B cell (primary cell): ENCODE data around the gene RBM23. TPM values are rescaled to one million over a fixed set of nuclear protein-coding genes. Genes with fewer than 3 reads are reported as not detected.

Experiments used
- ATAC-seq: fragments of 200-7000 bp; cut with Tn5 transposase; one replicate; pipeline ENCODE4 v1.10.0; 2021; ENCODE audit warnings: low read depth, mild to moderate bottlenecking, moderate number of reproducible peaks, moderate library complexity
- CTCF ChIA-PET: fragments of 350-600 bp; sonication (Branson Sonifier 250); formaldehyde crosslinking; loops from one replicate; lab custom pipeline; 2021; ENCODE audit warnings: antibody characterized with exemption, inconsistent platforms; lab: Charles Lee
- POLR2A ChIA-PET: fragments of 350-600 bp; sonication (Branson Sonifier 250); formaldehyde crosslinking; loops from one replicate; lab custom pipeline; 2021; ENCODE audit warnings: antibody characterized with exemption; lab: Charles Lee
- DNase-seq: peaks from one replicate; pipeline ENCODE4 v3.0.0; 2013
- H2AFZ ChIP-seq: 2 replicates; pipeline ENCODE4 v1.6.1; 2012; ENCODE audit warnings: mild to moderate bottlenecking, low read depth, low read length; ENCODE audit not compliant: insufficient read depth, poor library complexity, severe bottlenecking
- H3K27ac ChIP-seq, 2 donors: 1 replicate in 1 of 2; 2 replicates in 1 of 2; pipeline ENCODE4 v1.5.1; 2012 to 2013; ENCODE audit warnings: low read length in 2 of 2, mild to moderate bottlenecking in 2 of 2, moderate library complexity in 1 of 2
- H3K27me3 ChIP-seq, 4 experiments: fragments of 200-600 bp in 1 of 4; sonication (generic) in 1 of 4; replicated peaks in 1 of 4; 1 replicate in 2 of 4; 2 replicates in 2 of 4; pipeline versions ENCODE4 v1.6.1 to v1.7.0; 2013 to 2016; ENCODE audit warnings: low read length in 3 of 4, mild to moderate bottlenecking in 2 of 4, mixed read lengths in 1 of 4, moderate library complexity in 1 of 4; ENCODE audit not compliant: insufficient read depth in 4 of 4, control insufficient read depth in 3 of 4; ENCODE audit errors: control extremely low read depth in 1 of 4
- H3K36me3 ChIP-seq, 2 experiments: replicated peaks in 1 of 2; 1 replicate in 1 of 2; 2 replicates in 1 of 2; pipeline versions ENCODE4 v1.6.1 to v1.7.1; 2013; ENCODE audit warnings: low read length in 1 of 2; ENCODE audit not compliant: insufficient read depth in 2 of 2, control insufficient read depth in 1 of 2; ENCODE audit errors: control extremely low read depth in 1 of 2, extremely low read depth in 1 of 2
- H3K4me1 ChIP-seq, 2 donors: fragments of 200-600 bp in 1 of 2; sonication (generic) in 1 of 2; 1 replicate in 1 of 2; 2 replicates in 1 of 2; pipeline versions ENCODE4 v1.5.1 to v1.6.1; 2013 to 2017; ENCODE audit warnings: low read length in 2 of 2; ENCODE audit not compliant: control insufficient read depth in 2 of 2, insufficient read depth in 2 of 2
- H3K4me2 ChIP-seq: replicated peaks from 2 replicates; pipeline ENCODE3; 2012; ENCODE audit warnings: mild to moderate bottlenecking, low read depth, low read length; ENCODE audit not compliant: poor library complexity, severe bottlenecking
- H3K4me3 ChIP-seq, 5 experiments: fragments of 200-600 bp in 1 of 5; sonication (generic) in 1 of 5; 1 replicate in 3 of 5; 2 replicates in 2 of 5; pipeline versions ENCODE4 v1.5.1 to v1.7.0; 2011 to 2016; ENCODE audit warnings: low read length in 4 of 5, mild to moderate bottlenecking in 4 of 5, low read depth in 2 of 5, control low read depth in 1 of 5, moderate library complexity in 1 of 5; ENCODE audit not compliant: insufficient read depth in 1 of 5; ENCODE audit errors: control extremely low read depth in 1 of 5, extremely low read depth in 1 of 5
- H3K79me2 ChIP-seq: fragments of 200-600 bp; sonication (generic); one replicate; pipeline ENCODE4 v1.6.0; 2016; ENCODE audit warnings: low read length; ENCODE audit not compliant: control insufficient read depth, insufficient read depth
- H3K9ac ChIP-seq: fragments of 200-600 bp; sonication (generic); 2 replicates; pipeline ENCODE4 v1.6.1; 2017; ENCODE audit warnings: mild to moderate bottlenecking, low read length, moderate library complexity
- H3K9me3 ChIP-seq, 3 donors: one replicate each; pipeline versions ENCODE4 v1.6.1 to v1.7.1; 2013; ENCODE audit warnings: low read length in 2 of 3; ENCODE audit not compliant: control insufficient read depth in 2 of 3, insufficient read depth in 1 of 3; ENCODE audit errors: control extremely low read depth in 1 of 3
- H4K20me1 ChIP-seq: 2 replicates; pipeline ENCODE4 v1.6.0; 2012; ENCODE audit warnings: mild to moderate bottlenecking, low read length; ENCODE audit not compliant: insufficient read depth, control insufficient read depth, poor library complexity, severe bottlenecking
- H3K27ac Mint-ChIP-seq: one replicate; pipeline ENCODE4 v1.8.0; 2021; ENCODE audit warnings: mixed read lengths
- H3K27me3 Mint-ChIP-seq: one replicate; pipeline ENCODE4 v1.8.0; 2021; ENCODE audit warnings: mixed read lengths
- H3K4me1 Mint-ChIP-seq: one replicate; pipeline ENCODE4 v1.8.0; 2021; ENCODE audit warnings: mixed read lengths
- H3K4me3 Mint-ChIP-seq: one replicate; pipeline ENCODE4 v1.8.0; 2021; ENCODE audit warnings: mixed read lengths
- H3K9me3 Mint-ChIP-seq: one replicate; pipeline ENCODE4 v1.8.0; 2022; ENCODE audit warnings: mixed read lengths; ENCODE audit not compliant: insufficient read depth
- EZH2 ChIP-seq: IDR thresholded peaks from 2 replicates; pipeline ENCODE4 v1.6.1; 2012; ENCODE audit warnings: borderline replicate concordance, low read depth, mild to moderate bottlenecking, moderate library complexity, low read length; ENCODE audit not compliant: insufficient read depth, poor library complexity, severe bottlenecking
- WGBS: methylation state at CpG from one replicate; pipeline ENCODE4 v1.1.5; 2013; ENCODE audit warnings: missing lambda C conversion rate; ENCODE audit not compliant: insufficient coverage; 5-methylcytosine and 5-hydroxymethylcytosine counted together
- intact Hi-C: fragments of 100-400 bp; cut with micrococcal nuclease; formaldehyde crosslinking; loops from one replicate; pipeline ENCODE4 v1.10.0; 2022
- polyA plus RNA-seq: library from polyadenylated mRNA; depleted of rRNA; stranded (reverse); fragments of >200 nt; gene quantifications from 2 replicates; pipeline ENCODE4 v1.2.3, GENCODE V29; 2012
- total RNA-seq, 2 donors: library from RNA; stranded (reverse); fragments of 120-200 nt in 1 of 2; gene quantifications; 1 replicate in 1 of 2; 2 replicates in 1 of 2; pipeline versions ENCODE4 v1.2.3 to v1.2.4, GENCODE V29; 2013 to 2022
- TF ChIP-seq, protein P1 (sequence below): fragments of 200-600 bp; IDR thresholded peaks from one replicate; pipeline ENCODE4 v1.8.0; 2022; ENCODE audit warnings: antibody characterized with exemption, mild to moderate bottlenecking

Gene RBM23
- total and polyA plus RNA-seq, 2 donors (not counting 1 experiment from before 2014, with no cell fraction given): 60.7 to 165 TPM

DNA sequence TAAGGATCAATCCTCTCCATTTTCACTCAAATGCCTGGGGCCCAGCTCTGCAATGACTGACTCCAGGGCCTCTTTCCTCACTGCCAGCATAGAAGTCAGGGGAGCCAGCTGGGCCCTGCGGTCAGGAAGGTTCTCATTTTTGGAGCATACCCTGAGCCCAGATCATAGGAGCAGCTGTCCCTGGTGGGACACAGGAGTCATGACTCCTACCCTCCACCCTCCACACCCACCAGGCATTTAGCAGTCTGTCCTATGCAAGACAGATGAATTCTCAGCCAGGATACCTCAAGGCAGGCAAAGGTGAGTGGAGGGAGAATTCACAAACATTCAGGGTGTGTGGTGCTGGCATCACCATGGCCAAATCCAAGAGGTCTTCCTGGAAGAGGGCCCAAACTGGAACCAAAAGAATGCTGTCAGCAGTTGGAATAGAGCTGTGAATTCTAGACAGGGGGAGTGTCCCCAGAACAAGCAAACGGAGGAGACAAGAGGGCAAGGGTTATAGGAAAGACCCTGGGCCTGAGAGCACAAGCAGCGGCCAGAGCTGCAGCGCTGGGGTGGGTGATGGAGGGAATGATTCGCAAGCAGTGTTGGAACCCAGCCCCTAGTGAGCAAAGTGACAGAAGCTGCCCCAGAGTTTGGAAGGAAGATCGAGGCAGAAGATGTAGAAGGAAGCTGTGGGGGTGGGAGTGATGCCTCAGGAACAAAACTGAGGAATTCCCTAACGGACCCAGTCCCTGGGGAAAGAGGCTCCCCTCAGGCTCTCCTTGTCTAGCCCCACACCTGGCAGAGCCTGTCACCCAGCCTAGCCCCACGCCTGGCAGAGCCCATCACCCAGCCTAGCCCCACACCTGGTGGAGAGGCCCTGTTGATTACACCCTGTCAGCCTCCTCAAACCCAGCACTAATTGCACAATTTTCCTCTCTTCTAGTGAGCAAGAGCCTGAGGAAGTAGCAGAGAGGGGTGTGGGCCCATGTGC, 40.4 kb downstream of the RBM23 start:
- Histone ChIP-seq H3K79me2 (peaks cover 25% of the 10 kb centered on the region), H3K27me3 (no peaks in the 10 kb centered on the region), H3K4me3 (no peak overlapping the region), H3K9ac (no peak overlapping the region), H3K4me1 (peaks cover 16 to 26% of the 10 kb centered on the region in 2 donors), H3K36me3 (peaks cover 2 to 62% of the 10 kb centered on the region in 2 experiments), H3K4me2 (no peak overlapping the region), H4K20me1 (peaks cover 35% of the 10 kb centered on the region), H3K27ac (no peak overlapping the region), H3K9me3 (no peaks in the 10 kb centered on the region), H2AFZ (no peak overlapping the region)
- H3K4me1 Mint-ChIP-seq: peaks cover 37% of the 10 kb centered on the region
- no peaks in the 10 kb centered on the region for H3K27me3 Mint-ChIP-seq
- 98% methylated on average over 6 of the region's 8 CpGs for WGBS
- ATAC-seq (no peak), DNase-seq (no peak)
- TF ChIP-seq EZH2: no peak
- TF ChIP-seq, protein P1, sequence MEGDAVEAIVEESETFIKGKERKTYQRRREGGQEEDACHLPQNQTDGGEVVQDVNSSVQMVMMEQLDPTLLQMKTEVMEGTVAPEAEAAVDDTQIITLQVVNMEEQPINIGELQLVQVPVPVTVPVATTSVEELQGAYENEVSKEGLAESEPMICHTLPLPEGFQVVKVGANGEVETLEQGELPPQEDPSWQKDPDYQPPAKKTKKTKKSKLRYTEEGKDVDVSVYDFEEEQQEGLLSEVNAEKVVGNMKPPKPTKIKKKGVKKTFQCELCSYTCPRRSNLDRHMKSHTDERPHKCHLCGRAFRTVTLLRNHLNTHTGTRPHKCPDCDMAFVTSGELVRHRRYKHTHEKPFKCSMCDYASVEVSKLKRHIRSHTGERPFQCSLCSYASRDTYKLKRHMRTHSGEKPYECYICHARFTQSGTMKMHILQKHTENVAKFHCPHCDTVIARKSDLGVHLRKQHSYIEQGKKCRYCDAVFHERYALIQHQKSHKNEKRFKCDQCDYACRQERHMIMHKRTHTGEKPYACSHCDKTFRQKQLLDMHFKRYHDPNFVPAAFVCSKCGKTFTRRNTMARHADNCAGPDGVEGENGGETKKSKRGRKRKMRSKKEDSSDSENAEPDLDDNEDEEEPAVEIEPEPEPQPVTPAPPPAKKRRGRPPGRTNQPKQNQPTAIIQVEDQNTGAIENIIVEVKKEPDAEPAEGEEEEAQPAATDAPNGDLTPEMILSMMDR: no peak
- intact Hi-C loops: no loop called here
- ChIA-PET POLR2A (no interaction called here), CTCF (interaction anchor here (1.1 to 1.2 kb wide), 2 partner anchors 17 to 22 kb away, joined by 3 to 4 read pairs; no protein-coding TSS in a partner anchor)
- H3K27ac Mint-ChIP-seq: peak overlapping the region; percentile 43
- no peaks in the 10 kb centered on the region for H3K9me3 Mint-ChIP-seq
- no peak overlapping the region for H3K4me3 Mint-ChIP-seq
